Measurements from ENCODE around the gene TTLL3.
"Not testable (repeated sequence)": the region's sequence is repeated elsewhere in the genome, so short reads cannot be mapped to it uniquely, and the experiment has no call there.

The TTLL3 gene, protein sequence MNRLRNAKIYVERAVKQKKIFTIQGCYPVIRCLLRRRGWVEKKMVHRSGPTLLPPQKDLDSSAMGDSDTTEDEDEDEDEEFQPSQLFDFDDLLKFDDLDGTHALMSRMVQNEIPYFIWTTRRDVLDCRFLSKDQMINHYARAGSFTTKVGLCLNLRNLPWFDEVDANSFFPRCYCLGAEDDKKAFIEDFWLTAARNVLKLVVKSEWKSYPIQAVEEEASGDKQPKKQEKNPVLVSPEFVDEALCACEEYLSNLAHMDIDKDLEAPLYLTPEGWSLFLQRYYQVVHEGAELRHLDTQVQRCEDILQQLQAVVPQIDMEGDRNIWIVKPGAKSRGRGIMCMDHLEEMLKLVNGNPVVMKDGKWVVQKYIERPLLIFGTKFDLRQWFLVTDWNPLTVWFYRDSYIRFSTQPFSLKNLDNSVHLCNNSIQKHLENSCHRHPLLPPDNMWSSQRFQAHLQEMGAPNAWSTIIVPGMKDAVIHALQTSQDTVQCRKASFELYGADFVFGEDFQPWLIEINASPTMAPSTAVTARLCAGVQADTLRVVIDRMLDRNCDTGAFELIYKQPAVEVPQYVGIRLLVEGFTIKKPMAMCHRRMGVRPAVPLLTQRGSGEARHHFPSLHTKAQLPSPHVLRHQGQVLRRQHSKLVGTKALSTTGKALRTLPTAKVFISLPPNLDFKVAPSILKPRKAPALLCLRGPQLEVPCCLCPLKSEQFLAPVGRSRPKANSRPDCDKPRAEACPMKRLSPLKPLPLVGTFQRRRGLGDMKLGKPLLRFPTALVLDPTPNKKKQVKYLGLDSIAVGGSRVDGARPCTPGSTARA

DNA sequence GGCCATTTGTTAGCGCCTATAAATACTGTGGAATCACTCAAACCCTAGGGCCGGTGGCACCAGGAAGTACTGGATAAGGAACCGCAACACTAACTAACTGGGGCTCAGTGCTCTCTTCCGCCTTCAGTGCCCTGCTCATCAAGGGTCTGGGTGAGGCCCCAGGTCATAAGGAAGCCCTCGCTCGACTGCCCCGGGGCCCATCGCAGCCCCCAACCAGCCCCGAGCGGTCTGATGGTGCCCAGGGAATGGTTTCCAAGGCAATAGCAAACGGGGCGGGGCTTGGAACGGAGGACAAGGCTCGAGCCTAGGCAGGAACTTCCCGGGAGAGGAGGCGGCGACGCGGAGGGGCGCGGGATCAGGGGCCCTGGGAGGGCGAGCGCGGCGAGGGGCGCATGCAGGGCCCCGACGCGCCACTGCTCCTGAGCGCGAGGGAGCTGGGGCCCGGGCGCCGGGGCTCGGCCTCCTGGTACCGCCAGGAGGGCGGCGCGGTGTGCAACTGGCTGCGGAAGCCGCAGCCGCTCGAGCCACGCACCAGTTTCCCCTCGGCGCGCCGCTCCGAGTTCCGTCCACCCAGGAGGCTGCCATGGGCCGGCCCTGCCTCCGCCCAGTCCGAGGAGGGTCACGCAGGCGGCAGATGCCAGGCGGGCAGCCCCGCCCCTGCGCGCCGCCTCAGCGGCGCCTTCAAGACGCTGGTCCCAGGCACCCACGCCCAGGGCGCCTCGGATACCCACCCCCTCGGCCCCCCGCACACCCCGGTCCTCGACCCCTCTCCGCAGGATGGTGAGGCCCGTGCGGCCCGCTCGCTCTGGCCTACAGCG, at the start of gene TTLL3:
TTLL3 (plus strand) TSS at position 648 of the 818 bp plus-strand sequence. CDS start 400 bp downstream, outside the sequence.
- DNase-seq: peak; percentile 45

DNA sequence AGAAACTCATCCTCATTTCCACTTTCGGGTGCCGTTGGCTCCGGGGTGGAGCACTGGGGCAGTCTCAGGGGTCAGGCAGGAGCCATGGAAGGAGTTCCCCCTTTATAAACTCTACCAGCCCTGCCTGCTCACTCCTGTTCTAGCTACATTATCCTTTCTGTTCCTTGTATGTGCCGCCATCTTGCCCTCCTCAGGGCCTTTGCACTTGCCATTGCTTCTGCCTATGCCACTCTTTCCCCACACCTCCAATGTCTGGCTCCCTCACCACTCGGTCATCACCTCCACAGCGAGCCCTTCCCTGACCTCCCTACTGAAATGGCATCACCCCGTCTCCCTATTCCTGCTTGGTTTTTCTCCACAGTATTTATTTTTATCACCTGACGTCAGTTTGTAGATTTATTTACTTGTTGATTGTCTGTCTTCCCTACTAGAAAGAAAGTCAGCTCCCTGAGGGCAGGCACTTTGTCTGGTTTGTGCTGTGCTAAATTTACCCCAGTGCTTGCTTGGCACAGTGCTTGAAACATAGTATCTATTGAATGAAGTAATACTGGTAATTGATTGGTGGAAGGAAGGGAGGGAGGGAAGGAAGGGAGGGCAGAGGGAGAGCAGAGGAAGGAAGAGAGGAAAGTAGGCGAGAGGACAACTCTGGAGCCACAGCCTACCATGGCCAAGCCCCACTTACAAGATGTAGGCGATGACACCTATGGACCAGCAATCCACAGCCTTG, 49.1 kb upstream of the TTLL3 start:
- DNase-seq: no peak

DNA sequence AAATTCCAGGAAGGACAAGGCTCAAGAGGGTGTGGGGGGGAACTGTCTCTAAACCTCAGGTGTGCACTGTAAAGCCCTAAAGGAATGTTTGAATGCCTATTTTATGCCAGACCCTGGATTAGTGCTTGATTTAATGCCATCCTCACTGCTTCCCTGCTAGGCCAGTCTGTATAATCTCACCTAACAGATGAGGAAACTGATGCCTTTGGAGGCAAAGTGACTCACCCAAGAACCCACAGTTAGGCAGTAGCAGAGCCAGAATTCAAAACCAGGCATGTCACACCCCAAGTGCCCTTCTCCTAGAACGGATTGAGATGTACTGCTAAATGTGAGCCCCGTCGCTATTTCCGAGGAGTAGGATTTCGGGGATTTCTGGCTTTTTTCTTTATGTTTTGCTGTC, 48.1 kb upstream of the TTLL3 start:
- no peak for DNase-seq

DNA sequence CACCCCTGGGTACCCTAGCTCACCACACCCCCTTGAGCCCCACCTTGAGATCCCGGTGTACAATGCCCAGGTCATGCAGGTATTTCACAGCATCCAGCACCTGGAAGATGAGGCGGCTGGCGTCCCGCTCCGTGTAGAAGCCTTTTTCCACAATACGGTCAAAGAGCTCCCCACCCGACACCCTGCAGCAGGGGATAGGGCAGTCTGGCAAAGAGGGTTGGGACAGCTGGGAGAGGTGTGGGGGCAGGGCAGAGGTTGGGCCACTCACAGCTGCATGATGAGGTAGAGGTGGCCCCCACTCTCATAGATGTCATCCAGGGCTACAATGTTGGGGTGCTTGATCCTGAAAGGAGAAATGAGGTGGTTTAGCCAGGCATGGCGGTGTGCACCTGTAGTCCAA, 47.2 kb upstream of the TTLL3 start:
- no peak for DNase-seq

DNA sequence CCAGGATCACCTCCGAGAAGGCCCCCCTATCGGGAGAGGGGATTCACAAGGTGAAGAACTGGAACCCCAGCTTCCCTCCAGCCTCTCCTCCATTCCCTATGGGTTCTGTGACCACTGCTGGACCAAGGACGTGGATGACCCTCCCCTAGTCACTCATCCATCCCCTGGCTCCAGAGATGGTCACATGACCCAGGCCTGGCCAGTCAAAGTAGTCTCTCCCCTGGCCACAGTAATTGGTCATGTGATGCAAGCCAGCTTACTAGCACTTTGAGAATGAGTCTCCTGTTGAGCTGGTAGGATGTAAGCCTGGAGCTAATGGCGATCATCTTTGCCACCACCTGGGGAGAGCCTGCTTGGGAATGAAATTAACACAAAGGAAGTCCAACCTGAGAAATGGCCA, 44.2 kb upstream of the TTLL3 start:
- no peak for DNase-seq

DNA sequence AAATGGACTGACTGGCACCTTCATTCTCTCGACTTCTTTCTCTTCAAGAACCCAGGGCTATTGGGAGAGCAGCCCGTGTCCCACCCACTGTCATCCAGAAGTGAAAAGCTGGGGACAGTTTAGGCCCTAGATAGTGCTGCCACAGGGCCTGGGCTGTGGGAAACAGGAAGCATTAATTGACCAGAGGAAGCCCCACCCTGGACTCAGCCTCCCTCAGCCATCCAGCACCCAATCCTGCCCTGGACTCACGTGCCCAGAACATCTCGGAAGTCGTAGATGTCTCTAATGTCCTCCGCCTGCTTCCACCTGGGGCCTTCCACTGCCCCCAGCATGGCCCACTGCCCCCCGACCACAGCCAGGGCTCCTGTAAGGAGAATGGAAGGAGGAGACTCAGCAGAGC, 42.6 kb upstream of the TTLL3 start:
- DNase-seq: no peak

DNA sequence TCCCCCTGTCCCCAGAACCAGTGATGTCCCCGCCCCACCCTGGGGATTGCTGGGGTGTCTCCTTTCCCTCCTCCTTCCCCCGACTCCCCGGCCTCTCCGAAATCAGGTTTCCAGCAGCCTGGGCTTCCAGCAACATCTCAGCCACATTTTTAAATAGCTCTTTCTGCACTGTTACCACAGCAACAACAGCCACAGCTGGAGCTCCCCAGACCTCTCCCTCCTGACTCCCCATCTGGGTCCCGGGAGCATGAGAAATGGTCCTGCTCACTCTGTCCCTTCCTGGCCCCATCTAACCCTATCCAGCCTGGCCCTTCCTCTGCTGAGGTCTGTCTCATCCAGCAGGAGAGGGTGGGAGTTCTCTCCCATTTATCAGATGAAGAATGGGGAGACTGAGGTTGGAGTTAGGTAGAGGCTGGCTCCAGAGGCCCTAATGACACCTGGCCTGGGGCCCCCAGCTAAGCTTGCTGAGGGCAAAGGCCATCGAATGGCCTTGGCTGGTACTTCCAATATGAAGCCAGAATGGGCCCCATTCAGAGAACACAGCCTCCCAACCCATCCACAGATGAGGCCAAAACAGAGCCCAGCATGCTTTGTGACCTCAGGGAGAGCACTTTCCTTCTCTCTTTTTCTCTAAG, 41.8 kb upstream of the TTLL3 start:
- no peak for DNase-seq

DNA sequence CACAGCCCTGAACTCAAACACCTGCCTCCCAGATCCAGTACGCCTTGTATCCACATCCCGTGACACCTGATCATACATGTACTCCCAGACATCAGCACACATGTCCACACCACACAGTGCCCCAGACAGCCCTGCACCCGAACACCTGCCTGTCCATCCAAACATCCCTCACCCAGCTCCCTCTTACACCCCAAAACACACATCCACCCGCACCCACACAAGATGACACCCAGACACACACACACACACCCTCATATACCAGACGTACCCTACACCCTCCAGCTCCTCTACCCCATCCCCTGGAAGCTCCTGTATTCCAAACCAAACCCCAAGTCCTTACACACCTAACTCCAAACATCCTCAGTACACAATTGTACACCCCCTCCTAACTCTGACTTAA, 41.0 kb upstream of the TTLL3 start:
- DNase-seq: no peak

DNA sequence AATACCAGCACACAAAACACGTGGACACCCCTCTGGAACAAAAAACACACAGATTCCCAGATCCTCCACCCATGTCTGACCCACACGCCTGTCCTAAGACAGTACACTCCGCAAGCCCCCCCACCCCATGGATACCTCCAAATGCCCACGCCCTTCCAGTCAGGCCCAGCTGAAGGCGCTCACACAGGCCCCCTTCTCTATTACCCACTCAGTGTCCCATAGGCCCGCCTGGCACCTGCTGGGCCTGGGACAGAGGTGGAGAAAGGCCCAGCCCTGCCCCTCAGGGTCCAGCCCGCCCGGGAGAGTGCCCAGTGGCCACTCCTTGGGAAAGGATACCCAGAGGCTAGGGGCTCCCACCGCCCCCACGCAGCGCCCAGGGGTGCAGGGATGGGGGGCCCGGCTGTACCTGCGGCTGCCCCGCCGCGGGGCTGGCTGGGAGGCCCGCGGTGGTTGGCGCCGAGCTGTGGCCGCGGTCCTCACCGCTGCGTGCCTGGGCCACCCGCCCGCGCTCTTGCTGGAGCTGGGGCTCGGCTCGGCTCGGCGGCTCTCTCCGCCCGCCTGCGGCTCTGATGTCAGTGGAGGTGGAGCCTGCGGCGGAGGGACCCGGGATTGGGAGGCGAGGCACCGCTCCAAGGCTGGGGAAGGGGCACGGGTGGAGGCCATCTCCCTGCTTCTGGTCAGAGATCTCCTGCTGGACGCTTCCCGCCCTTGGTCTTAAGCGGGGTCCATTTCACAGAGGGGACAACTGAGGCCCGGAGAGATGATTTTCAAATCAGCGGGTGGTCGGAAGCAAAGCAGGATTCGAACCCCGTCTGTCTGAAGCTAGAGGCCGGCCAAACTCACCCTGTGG, 40.4 kb upstream of the TTLL3 start, which contains the start of gene CAMK1:
CAMK1 (minus strand) TSS at position 522 of the 850 bp plus-strand sequence. CDS start 2,198 bp downstream, outside the sequence.
- DNase-seq: peak; percentile 63

DNA sequence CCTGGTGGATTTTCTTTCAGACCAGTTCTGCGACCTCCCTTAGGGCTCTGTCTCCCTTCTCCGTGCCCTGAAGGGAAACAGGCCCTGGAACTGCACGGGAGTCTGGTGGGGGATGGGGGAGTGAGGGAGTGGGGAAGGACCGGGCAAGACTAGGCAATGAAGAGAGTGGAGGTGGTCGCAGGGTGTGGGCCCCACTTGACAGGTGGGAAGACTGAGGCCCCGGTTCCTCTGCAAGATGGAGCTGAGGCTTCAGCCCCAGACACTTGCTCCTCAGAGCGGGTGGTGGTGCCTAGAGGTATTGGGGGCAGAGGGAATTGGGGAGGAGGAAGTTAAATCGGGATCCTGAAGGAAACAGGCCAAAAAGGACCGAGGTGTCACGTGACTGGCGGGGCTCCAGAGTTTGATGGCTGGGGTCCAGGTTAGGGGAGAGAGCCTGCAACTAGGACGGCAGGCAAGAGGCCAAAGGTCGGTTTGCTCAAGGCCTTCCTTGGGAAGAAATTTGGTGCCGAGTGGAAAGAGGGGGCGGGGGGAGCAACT, 39.7 kb upstream of the TTLL3 start:
- DNase-seq: peak; percentile 54

DNA sequence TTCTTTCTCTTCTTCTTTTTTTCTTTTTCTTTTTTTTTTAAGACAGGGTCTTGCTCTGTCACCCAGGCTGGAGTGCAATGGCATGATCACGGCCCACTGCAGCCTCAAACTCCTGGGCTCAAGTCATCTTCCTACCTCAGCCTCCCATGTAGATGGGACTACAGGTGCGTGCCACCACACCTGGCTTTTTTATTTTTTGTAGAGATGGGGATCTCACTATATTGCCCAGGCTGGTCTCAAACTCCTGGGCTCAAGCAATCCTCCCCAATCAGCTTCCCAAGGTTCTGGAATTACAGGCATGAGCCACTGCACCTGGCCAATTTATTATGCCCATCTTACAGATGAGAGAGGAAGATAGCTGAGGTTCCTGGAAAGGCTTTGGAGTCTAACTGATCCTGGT, 39.1 kb upstream of the TTLL3 start:
- not testable (repeated sequence) for DNase-seq

DNA sequence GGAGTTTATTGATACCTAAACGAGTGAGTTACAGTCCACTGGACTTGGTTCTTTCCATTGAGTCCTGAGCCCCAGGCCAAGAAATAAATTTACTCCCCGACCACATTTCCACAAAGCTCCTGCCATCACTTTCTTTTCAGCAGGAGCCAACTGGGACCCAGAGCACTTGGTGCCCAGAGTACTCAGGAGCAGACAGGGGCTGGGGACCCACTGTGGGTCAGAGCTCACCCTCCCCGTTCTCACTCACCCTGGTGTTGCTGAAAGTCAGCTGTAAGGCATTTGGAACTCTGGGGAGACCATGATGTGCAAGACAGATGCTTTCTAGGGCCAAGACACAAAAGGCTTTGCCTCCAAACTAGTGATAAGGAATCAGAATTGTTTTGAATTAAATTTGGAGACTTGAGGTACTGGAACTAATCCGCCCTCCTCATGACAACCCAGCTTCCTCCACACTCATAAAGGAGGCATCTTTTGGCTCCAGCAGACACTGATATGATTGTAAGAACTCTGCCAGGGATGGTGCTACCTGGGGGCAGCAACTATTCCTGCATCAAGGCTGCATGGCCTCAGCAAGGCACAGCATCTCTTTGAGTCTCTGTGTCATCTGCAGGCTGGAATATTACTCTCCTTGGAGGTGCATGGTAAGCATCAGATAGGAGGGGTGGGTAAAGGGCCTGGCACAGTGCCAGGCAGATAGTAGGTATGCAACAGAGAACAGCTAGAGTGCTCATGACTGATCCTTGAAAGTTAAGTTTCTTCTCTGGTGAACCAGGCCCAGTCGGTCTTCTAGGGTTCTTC, 33.0 kb upstream of the TTLL3 start:
- no peak for DNase-seq

DNA sequence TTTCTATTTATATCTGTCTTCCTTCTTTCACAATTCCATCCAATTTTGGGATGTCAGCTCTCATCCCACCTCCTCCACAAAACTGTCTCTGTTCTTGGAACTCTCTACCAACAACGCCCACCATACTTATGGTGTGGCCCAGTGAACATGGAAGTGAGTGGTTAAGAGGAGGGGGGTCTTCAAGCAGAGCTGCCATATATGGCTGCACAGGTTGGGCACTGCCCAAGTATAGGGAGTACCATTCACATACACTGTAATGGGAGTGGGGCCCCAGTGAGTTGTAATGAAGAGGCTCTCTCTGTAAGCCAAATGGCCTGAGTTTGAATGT, 32.4 kb upstream of the TTLL3 start:
- DNase-seq: no peak

DNA sequence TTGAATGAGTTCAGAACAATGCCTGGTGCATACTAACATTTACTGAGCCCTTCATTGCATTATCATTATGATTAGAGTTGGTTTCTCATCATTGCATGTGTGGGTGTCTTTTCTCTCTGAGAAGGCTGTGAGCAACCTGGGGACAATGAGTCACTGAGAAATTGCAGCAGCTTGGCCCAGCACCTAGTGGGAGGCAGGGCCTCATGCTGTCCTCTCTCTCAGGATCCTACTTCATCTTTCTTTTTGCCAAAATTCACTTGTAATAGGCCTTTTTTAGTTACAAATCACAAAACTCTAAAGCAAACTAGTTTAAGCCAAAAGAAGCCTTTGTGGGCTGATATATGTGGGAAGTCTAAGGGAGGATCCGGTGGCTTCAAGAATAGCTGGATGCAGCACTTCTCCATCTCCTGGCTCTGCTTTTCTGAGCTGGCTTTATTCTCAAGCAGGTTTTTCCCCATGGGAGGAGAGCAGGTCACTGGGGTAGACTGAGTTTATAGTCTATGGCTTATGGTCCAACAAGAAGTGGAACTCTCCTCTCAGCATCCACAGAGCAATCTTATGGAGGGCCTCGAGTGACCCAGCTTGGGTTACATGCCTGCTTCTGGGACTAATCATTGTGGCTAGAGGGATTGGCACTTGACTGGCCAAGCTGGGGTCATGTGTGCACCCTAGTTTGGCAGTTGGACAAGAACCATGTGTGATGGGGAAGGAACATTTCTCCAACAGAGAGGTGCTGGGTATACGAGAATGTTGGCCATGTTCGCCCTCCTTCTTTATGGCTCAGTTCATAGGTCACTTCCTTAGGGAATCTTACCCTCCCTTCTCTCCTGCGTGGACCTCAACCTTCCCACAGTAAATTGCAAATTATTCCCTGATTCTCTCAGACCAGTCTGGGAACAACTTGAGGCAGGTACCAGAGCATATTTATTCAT, 31.7 kb upstream of the TTLL3 start:
- DNase-seq: no peak

DNA sequence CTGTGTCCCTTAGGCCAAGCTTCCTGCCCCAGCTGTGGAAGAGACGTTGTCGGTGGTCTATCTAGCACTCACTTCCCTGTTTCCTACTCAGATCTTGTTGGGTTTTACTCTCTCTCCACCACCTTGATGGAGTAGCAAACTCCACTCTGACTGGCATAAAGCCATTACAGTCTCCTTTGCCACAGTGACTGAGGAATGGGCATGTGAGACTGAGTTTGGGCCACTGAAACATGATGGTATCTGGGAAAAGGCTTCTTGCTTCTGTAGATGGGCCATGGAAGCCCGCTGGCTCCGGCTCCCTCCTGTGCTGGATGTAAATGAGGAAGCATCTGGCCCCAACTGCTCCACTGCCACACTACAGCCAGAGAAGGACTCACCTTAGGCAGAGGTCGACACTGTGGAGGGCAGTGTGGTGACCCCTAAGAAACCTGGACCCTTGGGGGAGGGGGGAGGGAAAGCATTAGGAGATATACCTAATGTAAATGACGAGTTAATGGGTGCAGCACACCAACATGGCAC, 30.9 kb upstream of the TTLL3 start:
- no peak for DNase-seq

DNA sequence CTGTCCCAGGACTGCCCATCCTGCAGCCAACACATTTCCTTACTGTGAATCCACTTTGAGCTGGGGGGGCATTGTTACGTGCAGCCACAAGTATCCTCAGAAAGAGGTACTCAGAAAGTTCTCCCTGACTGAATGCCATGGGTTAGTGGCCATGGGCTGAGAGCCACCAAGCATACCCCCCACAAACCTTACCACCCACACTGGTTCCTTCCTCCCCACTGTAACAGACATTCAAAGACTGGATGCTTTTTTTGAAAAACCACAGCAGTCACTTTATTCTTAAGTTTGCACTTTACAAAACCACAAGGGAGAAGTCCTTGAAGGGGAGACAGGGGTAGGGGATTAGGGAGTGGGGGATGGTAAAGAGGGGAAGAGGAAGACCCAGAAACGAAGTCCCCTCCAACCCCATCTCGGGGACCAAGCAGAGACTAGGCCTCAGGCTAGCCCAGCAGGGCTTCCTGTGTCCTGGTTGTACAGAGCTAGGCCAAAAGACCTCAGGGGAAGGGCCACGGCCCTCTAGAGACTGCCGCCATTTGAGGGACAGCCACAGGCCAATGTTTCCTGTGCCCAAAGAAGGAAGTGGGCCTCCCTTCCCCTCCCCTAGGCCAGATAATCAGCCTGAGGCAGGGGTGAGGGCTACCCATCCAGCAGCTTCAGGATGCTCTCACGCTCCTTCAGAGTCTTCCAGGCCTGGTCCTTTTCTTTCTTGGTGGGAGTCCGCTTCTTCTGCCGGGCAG, 30.2 kb upstream of the TTLL3 start:
- DNase-seq: peak; percentile 42

DNA sequence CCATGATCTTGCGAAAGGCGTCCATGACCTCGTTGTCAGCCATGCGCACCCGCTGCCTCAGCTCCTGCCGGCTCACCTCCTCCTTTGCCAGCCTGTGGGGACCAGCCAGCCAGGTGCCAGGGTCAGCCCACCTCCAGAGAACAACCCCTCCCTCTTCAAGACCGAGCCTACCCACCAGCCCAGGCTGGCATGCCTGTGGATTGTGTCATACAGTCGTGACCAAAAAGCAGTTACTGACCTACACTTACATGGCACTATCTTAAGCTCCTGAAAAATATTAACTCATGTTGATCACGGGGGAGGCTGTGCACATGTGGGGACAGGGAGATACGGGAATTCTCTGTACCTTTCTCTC, 29.6 kb upstream of the TTLL3 start:
- DNase-seq: no peak

DNA sequence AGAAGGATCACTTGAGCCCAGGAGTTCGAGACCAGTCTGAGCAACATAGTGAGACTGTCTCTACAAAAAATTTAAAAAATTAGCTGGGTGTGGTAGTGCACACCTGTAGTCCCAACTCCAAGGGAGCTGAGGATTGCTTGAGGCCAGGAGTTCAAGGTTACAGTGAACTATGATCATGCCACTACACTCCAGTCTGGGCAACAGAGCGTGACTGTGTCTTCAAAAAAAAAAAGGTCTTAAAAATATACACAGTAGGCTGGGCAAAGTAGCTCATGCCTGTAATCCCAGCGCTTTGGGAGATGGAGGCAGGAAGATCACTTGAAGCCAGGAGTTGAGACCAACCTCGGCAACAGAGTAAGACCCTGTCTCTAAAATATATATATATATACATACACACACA, 29.2 kb upstream of the TTLL3 start:
- DNase-seq: no peak

Data from midbrain (tissue), 1 donor.